HCT116 (cell line): ENCODE results near the gene PCNX1. TPM values are rescaled to one million over a fixed set of nuclear protein-coding genes. Genes with fewer than 3 reads are reported as not detected.

Experiments
- ATAC-seq: fragments of 200-7000 bp; cut with Tn5 transposase; 2 replicates; pipeline ENCODE4 v1.9.1; 2020; ENCODE audit warnings: mild to moderate bottlenecking, moderate library complexity
- BruUV-seq: library from RNA; stranded (reverse); fragments of 400-500 nt; replicated peaks from 2 replicates; lab custom pipeline; 2021; lab: Mats Ljungman, UMichigan
- CTCF ChIA-PET: fragments of 300-600 bp; sonication (Branson Sonifier 250); formaldehyde crosslinking; loops from one replicate; lab custom pipeline; 2021; ENCODE audit warnings: antibody characterized with exemption; lab: Charles Lee
- POLR2A ChIA-PET: fragments of 300-600, 350-600 bp; sonication (Branson Sonifier 250); formaldehyde crosslinking; loops from one replicate; lab custom pipeline; 2021; ENCODE audit warnings: antibody characterized with exemption; lab: Charles Lee
- RAD21 ChIA-PET, 2 experiments: fragments of 300-600 bp; sonication (Branson Sonifier 250); formaldehyde crosslinking; loops; one replicate each; lab custom pipeline; 2023; ENCODE audit warnings: low total read pairs in 2 of 2; ENCODE audit not compliant: uncharacterized antibody in 2 of 2, unreplicated experiment in 2 of 2, low non-redundant PET in 1 of 2; lab: Charles Lee
- DNase-seq: peaks from one replicate; pipeline ENCODE4 v3.0.0-alpha.2; 2010; ENCODE audit warnings: low read depth, low spot score
- H2AFZ ChIP-seq: fragments of 200-600 bp; shearing (Covaris generic), sonication (generic); 2 replicates; pipeline ENCODE4 v1.6.1; 2017; ENCODE audit warnings: low read depth, mixed run types, mixed read lengths, antibody characterized with exemption, low read length; ENCODE audit not compliant: poor library complexity, severe bottlenecking
- H3K27ac ChIP-seq: 2 replicates; pipeline ENCODE4 v1.5.1; 2012; ENCODE audit warnings: low read depth, low read length
- H3K27me3 ChIP-seq: fragments of 200-600 bp; sonication (generic); 2 replicates; pipeline ENCODE4 v1.6.1; 2016; ENCODE audit warnings: mixed run types, low read length, mixed read lengths; ENCODE audit not compliant: insufficient read depth
- H3K36me3 ChIP-seq, 2 experiments: fragments of 200-500 bp in 1 of 2; fragments of 200-600 bp in 1 of 2; sonication (Bioruptor generic) in 1 of 2; sonication (generic) in 1 of 2; 2 replicates each; pipeline versions ENCODE4 v1.5.1 to v1.6.1; 2014 to 2016; ENCODE audit warnings: low read length in 2 of 2, inconsistent platforms in 1 of 2, mixed read lengths in 1 of 2, mixed run types in 1 of 2; ENCODE audit not compliant: insufficient read depth in 2 of 2, control insufficient read depth in 1 of 2
- H3K4me1 ChIP-seq, 2 experiments: fragments of 200-600 bp in 1 of 2; sonication (generic) in 1 of 2; 2 replicates each; pipeline versions ENCODE4 v1.5.1 to v1.6.1; 2012 to 2017; ENCODE audit warnings: low read length in 2 of 2, inconsistent platforms in 1 of 2, mild to moderate bottlenecking in 1 of 2, mixed read lengths in 1 of 2, mixed run types in 1 of 2, moderate library complexity in 1 of 2; ENCODE audit not compliant: insufficient read depth in 2 of 2, control insufficient read depth in 1 of 2
- H3K4me2 ChIP-seq: fragments of 200-600 bp; sonication (generic); 2 replicates; pipeline ENCODE4 v1.6.1; 2017; ENCODE audit warnings: mixed run types, low read length, mixed read lengths
- H3K4me3 ChIP-seq, 2 experiments: fragments of 200-600 bp in 1 of 2; sonication (generic) in 1 of 2; replicated peaks in 1 of 2; 2 replicates each; pipeline ENCODE4 v1.5.1; 2011 to 2016; ENCODE audit warnings: low read length in 2 of 2, control low read depth in 1 of 2, low read depth in 1 of 2, mild to moderate bottlenecking in 1 of 2, mixed read lengths in 1 of 2, mixed run types in 1 of 2
- H3K79me2 ChIP-seq: fragments of 200-600 bp; sonication (generic); 2 replicates; pipeline ENCODE4 v1.6.1; 2017; ENCODE audit warnings: mild to moderate bottlenecking, mixed run types, low read length, moderate library complexity, mixed read lengths; ENCODE audit not compliant: insufficient read depth
- H3K9ac ChIP-seq: fragments of 200-600 bp; sonication (generic); 2 replicates; pipeline ENCODE4 v1.6.1; 2016; ENCODE audit warnings: low read length, mixed read lengths
- H3K9me2 ChIP-seq: fragments of 200-600 bp; sonication (generic), shearing (Covaris generic); 2 replicates; pipeline ENCODE4 v1.6.1; 2017; ENCODE audit warnings: mixed run types, mild to moderate bottlenecking, moderate library complexity; ENCODE audit not compliant: insufficient read depth
- H3K9me3 ChIP-seq, 2 experiments: fragments of 200-500 bp in 1 of 2; fragments of 200-600 bp in 1 of 2; sonication (Bioruptor generic) in 1 of 2; sonication (generic) in 1 of 2; 2 replicates each; pipeline ENCODE4 v1.6.1; 2014 to 2017; ENCODE audit warnings: low read length in 2 of 2, mixed read lengths in 2 of 2, inconsistent platforms in 1 of 2, low read depth in 1 of 2, mild to moderate bottlenecking in 1 of 2, mixed run types in 1 of 2, moderate library complexity in 1 of 2; ENCODE audit not compliant: control insufficient read depth in 1 of 2, insufficient read depth in 1 of 2
- H4K20me1 ChIP-seq: fragments of 200-600 bp; sonication (generic), shearing (Covaris generic); 2 replicates; pipeline ENCODE4 v1.6.1; 2017; ENCODE audit warnings: mixed run types, mild to moderate bottlenecking, moderate library complexity; ENCODE audit not compliant: insufficient read depth
- CBX3 ChIP-seq: IDR thresholded peaks from 2 replicates; pipeline ENCODE4 v1.6.1; 2012; ENCODE audit warnings: low read depth
- ELF1 ChIP-seq: IDR thresholded peaks from 2 replicates; pipeline ENCODE4 v1.6.1; 2012; ENCODE audit warnings: low read depth, borderline replicate concordance
- JUND ChIP-seq: IDR thresholded peaks from 2 replicates; pipeline ENCODE4 v1.6.1; 2012
- POLR2AphosphoS5 ChIP-seq: IDR thresholded peaks from 2 replicates; pipeline ENCODE4 v1.6.1; 2011; ENCODE audit warnings: mild to moderate bottlenecking, low read depth, low read length, moderate library complexity
- SIN3A ChIP-seq: IDR thresholded peaks from 2 replicates; pipeline ENCODE4 v1.6.1; 2012; ENCODE audit warnings: low read depth
- SP1 ChIP-seq: IDR thresholded peaks from 2 replicates; pipeline ENCODE4 v1.6.1; 2012; ENCODE audit warnings: low read depth
- SRF ChIP-seq: IDR thresholded peaks from 2 replicates; pipeline ENCODE4 v1.6.1; 2012; ENCODE audit warnings: low read depth
- YY1 ChIP-seq: IDR thresholded peaks from 2 replicates; pipeline ENCODE4 v1.6.1; 2011; ENCODE audit warnings: low read length, low read depth, moderate library complexity, mild to moderate bottlenecking; ENCODE audit not compliant: insufficient replicate concordance; ENCODE audit errors: extremely low read depth
- intact Hi-C: fragments of 100-400 bp; cut with micrococcal nuclease; formaldehyde crosslinking; loops from 2 replicates; pipeline ENCODE4 v1.10.0; 2022
- total RNA-seq: library from RNA; stranded (reverse); gene quantifications from one replicate; pipeline ENCODE4 v1.2.1, GENCODE V29; 2021; ENCODE audit not compliant: unreplicated experiment
- TF ChIP-seq, protein P1 (sequence below): IDR thresholded peaks from 2 replicates; pipeline ENCODE4 v1.6.1; 2012; ENCODE audit warnings: low read depth

PCNX1 gene
- total RNA-seq, 1 experiment from 2014 or later: 52.2 TPM

DNA sequence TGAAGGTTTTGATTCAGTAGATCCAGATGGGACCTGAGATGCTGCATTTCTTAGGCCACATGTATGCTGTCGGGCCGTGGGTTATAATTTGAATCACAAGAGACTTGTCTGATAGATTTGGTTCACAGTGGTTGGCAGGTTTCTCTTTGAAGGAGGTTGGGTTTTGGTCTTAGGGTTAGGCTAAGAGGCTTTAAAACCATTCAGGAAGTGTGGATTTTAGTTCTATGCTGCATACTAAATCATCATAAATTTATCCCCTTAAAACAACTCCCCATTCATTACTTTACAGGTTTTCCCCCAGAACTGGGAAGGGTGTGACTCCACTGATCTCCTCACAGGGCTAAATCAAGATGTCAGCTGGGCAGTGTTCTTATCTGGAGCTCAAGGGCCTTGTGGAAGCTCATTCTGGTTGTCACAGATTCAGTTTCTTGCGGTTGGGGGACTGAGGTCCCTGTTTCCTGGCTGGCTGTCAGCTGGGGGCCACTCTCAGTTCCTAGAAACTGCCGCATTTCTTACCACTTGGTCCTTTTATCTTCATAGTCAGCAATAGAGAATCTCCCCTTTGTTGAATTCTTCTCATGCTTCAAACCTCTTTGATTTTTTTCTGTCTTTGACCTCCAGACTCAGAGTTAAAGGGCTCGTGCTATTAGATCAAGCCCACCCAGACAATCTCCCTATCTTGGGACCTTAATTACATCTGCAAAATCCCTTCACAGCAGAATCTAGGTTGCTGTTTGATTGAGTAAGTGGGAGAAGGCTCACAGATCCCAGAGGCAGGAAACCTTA, 20.6 kb upstream of the PCNX1 start (continued):
- TF ChIP-seq, protein P1, sequence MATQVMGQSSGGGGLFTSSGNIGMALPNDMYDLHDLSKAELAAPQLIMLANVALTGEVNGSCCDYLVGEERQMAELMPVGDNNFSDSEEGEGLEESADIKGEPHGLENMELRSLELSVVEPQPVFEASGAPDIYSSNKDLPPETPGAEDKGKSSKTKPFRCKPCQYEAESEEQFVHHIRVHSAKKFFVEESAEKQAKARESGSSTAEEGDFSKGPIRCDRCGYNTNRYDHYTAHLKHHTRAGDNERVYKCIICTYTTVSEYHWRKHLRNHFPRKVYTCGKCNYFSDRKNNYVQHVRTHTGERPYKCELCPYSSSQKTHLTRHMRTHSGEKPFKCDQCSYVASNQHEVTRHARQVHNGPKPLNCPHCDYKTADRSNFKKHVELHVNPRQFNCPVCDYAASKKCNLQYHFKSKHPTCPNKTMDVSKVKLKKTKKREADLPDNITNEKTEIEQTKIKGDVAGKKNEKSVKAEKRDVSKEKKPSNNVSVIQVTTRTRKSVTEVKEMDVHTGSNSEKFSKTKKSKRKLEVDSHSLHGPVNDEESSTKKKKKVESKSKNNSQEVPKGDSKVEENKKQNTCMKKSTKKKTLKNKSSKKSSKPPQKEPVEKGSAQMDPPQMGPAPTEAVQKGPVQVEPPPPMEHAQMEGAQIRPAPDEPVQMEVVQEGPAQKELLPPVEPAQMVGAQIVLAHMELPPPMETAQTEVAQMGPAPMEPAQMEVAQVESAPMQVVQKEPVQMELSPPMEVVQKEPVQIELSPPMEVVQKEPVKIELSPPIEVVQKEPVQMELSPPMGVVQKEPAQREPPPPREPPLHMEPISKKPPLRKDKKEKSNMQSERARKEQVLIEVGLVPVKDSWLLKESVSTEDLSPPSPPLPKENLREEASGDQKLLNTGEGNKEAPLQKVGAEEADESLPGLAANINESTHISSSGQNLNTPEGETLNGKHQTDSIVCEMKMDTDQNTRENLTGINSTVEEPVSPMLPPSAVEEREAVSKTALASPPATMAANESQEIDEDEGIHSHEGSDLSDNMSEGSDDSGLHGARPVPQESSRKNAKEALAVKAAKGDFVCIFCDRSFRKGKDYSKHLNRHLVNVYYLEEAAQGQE: no peak
- TF ChIP-seq SP1 (no peak), POLR2AphosphoS5 (no peak), CBX3 (no peak), SRF (no peak), YY1 (no peak), SIN3A (no peak), ELF1 (no peak), JUND (no peak)

DNA sequence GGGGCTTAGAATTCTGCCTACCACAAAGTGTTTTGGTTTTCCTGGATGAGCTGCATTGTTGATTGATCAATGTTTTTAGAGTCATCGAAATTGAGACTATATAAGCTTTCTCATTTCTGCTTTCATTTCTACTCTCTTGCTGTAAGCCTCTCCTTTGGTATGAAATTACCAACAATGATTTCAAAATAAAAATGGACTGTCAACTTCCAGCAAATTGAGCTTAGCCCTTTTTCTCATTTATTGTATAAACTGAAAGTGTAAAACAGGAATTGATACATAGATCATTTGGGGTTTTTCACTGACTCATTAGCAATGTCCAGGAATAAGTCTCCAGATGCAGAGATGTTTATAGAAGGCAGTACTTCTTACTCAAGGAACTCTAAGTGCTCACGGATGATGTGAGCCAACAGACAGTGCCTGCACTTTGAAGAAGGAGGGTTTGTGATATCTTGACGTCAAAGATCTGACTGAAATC, 20.0 kb upstream of the PCNX1 start:
- DNase-seq: no peak

More for the DNA sequence above, 20.0 kb upstream of the PCNX1 start:
- ChIA-PET CTCF (interaction anchor here (0.8 kb wide), 1 partner anchor 20 kb away, joined by 3 read pairs; the partner anchor contains the start of gene PCNX1), RAD21 (no interaction called here), POLR2A (no interaction called here)
- Histone ChIP-seq H3K36me3 (no peaks in the 10 kb centered on the region), H3K9me3 (no peaks in the 10 kb centered on the region), H2AFZ (no peak overlapping the region), H3K4me1 (peaks cover 0 to 6% of the 10 kb centered on the region in 2 experiments; a peak in 2 of 4 replicates), H3K9ac (no peak overlapping the region), H4K20me1 (no peaks in the 10 kb centered on the region), H3K4me2 (no peak overlapping the region), H3K27ac (no peak overlapping the region), H3K79me2 (no peaks in the 10 kb centered on the region), H3K9me2 (no peaks in the 10 kb centered on the region), H3K4me3 (no peak overlapping the region), H3K27me3 (no peaks in the 10 kb centered on the region)
- no peak for ATAC-seq
- TF ChIP-seq, protein P1: no peak
- no TSS peak for BruUV-seq
- intact Hi-C loops: no loop called here
